ENCODE measurements around the gene CDK6. TPM values are rescaled to one million over a fixed set of nuclear protein-coding genes. Genes with fewer than 3 reads are reported as not detected.

Gene CDK6
- total RNA-seq, 1 donor from 2014 or later: 6.0 TPM

DNA sequence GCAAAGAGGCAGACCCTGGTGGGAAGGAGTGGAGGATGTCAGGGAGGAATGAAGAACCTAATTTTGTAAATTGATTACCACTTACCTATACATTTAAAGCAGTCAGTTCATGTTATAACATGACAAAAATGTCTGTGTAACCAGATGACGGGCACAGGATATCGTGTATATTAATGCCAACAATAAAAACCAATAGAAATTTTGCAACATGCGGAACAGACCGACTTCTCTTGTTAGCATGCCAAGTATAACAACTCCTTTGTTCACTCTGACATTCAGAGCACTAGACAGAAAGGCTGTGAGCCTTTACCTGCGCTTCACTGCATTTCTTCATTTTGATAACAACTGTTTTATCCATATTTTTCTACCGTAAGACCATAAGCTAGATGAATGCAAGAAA, 29.9 kb downstream of the CDK6 start:
- H3F3A ChIP-seq (ENCODE audit: low read depth): no peaks in the 10 kb centered on the region
- peaks cover 8% of the 10 kb centered on the region for H3K4me1 Mint-ChIP-seq
- H3K4me2 ChIP-seq: no peak overlapping the region
- no peak overlapping the region for H3K27ac ChIP-seq
- no peaks in the 10 kb centered on the region for H4K20me1 ChIP-seq (ENCODE audit: low read depth)
- no peaks in the 10 kb centered on the region for H3K9me3 ChIP-seq (ENCODE audit: low read depth)
- no peaks in the 10 kb centered on the region for H3K36me3 ChIP-seq
- H3K9me3 Mint-ChIP-seq: peaks cover 3% of the 10 kb centered on the region
- H3K4me1 ChIP-seq: no peaks in the 10 kb centered on the region
- no peak overlapping the region for H3K4me3 ChIP-seq
- TF ChIP-seq EZH2phosphoT487 (IDR thresholded peaks at IDR 0.05) (no peak), EZH2 (IDR thresholded peaks at IDR 0.05) (no peak), CTCF (IDR thresholded peaks at IDR 0.05) (no peak)
- H3K9ac ChIP-seq: no peak overlapping the region
- no peak overlapping the region for H3K27ac Mint-ChIP-seq
- H2AFZ ChIP-seq (replicated peaks): no peak overlapping the region
- H3K27me3 ChIP-seq: no peaks in the 10 kb centered on the region
- H3K79me2 ChIP-seq (ENCODE audit: low read depth): no peaks in the 10 kb centered on the region
- peaks cover 29% of the 10 kb centered on the region for H3K36me3 Mint-ChIP-seq
- no peak for DNase-seq (ENCODE audit: low spot score)
- H3K27me3 Mint-ChIP-seq (ENCODE audit: insufficient read depth, low read depth): peaks cover 2% of the 10 kb centered on the region
- H3K4me3 Mint-ChIP-seq: no peak overlapping the region

DNA sequence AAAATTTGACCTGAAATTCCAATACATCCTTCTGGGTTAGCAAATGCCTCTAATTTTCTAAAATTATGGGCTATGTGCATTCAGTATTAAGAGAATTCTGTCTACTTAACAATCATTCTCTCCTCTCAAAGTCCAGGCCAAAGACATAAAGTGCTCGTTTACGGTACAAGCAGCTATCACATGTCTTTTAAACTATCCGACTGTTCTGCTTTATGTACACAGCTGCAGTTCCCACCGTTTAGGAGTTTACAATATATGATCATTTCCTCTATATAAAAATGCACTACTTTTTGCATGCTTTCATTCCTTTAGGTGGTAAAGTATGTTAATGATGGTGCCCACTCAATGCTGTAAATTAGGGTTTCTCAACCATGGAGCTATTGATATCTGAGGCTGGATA, 34.0 kb downstream of the CDK6 start:
- Histone ChIP-seq H3K4me1 (no peaks in the 10 kb centered on the region), H3K9me3 (ENCODE audit: low read depth) (no peaks in the 10 kb centered on the region), H3K27ac (no peak overlapping the region), H3K36me3 (no peaks in the 10 kb centered on the region), H3K4me3 (no peak overlapping the region), H3K9ac (no peak overlapping the region), H3K27me3 (no peaks in the 10 kb centered on the region), H3F3A (ENCODE audit: low read depth) (no peaks in the 10 kb centered on the region), H3K79me2 (ENCODE audit: low read depth) (no peaks in the 10 kb centered on the region), H4K20me1 (ENCODE audit: low read depth) (no peaks in the 10 kb centered on the region), H3K4me2 (no peak overlapping the region), H2AFZ (replicated peaks) (no peak overlapping the region)
- H3K9me3 Mint-ChIP-seq: no peaks in the 10 kb centered on the region
- no peak for DNase-seq (ENCODE audit: low spot score)
- peaks cover 24% of the 10 kb centered on the region for H3K36me3 Mint-ChIP-seq
- H3K27me3 Mint-ChIP-seq (ENCODE audit: insufficient read depth, low read depth): peaks cover 2% of the 10 kb centered on the region
- H3K4me3 Mint-ChIP-seq: no peak overlapping the region
- no peaks in the 10 kb centered on the region for H3K4me1 Mint-ChIP-seq
- TF ChIP-seq CTCF (IDR thresholded peaks at IDR 0.05) (no peak), EZH2phosphoT487 (IDR thresholded peaks at IDR 0.05) (no peak), EZH2 (IDR thresholded peaks at IDR 0.05) (no peak)
- H3K27ac Mint-ChIP-seq: no peak overlapping the region

DNA sequence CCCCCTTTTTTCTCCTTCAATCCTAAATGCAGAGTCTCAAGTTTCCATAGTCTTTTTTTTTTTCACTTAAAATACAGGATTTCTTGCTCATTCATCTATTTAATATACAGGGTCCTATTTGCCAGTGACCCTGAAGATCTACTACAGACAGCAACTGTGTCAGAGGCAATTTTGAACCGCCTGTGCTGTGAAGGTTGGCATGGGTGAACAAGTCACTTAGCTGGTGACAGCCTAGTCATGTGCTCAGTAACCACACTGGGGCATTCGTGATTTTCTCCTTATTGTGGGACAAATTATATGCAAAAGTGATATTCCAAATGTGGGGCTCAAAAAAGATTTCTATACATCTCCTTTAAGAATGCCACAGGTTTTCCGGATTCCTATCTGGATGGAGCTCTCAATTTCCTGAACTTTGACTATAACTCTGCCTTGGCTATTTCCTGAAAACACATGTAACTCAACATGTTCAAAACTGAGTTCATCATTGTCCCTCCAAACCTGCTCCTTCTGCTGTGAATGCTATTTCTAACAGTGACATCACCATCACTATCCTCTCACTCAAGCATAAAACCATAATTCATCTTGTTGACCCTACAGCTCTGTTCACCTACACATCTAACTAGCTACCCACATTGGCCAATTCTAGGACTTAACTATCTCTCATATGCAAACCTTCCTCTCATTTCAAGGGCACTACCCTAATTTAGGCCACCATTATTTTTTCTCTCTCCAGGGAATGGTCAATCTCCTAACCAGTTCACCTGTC, 36.7 kb downstream of the CDK6 start:
- no peaks in the 10 kb centered on the region for H3K79me2 ChIP-seq (ENCODE audit: low read depth)
- H3K27ac Mint-ChIP-seq: no peak overlapping the region

More for the DNA sequence above, 36.7 kb downstream of the CDK6 start:
- Histone ChIP-seq H3K4me3 (no peak overlapping the region), H3K27me3 (no peaks in the 10 kb centered on the region), H3K4me1 (peaks cover 11% of the 10 kb centered on the region), H2AFZ (replicated peaks) (no peak overlapping the region), H3K27ac (no peak overlapping the region), H3K36me3 (no peaks in the 10 kb centered on the region), H3K4me2 (no peak overlapping the region), H3F3A (ENCODE audit: low read depth) (no peaks in the 10 kb centered on the region), H4K20me1 (ENCODE audit: low read depth) (no peaks in the 10 kb centered on the region), H3K9me3 (ENCODE audit: low read depth) (no peaks in the 10 kb centered on the region), H3K9ac (no peak overlapping the region)
- peaks cover 13% of the 10 kb centered on the region for H3K36me3 Mint-ChIP-seq
- H3K4me3 Mint-ChIP-seq: no peak overlapping the region
- TF ChIP-seq CTCF (IDR thresholded peaks at IDR 0.05): no peak
- no peak for TF ChIP-seq EZH2phosphoT487 (IDR thresholded peaks at IDR 0.05)
- no peak for TF ChIP-seq EZH2 (IDR thresholded peaks at IDR 0.05)
- H3K4me1 Mint-ChIP-seq: no peaks in the 10 kb centered on the region
- no peak for DNase-seq (ENCODE audit: low spot score)
- peaks cover 2% of the 10 kb centered on the region for H3K27me3 Mint-ChIP-seq (ENCODE audit: insufficient read depth, low read depth)
- H3K9me3 Mint-ChIP-seq: no peaks in the 10 kb centered on the region

All from neural progenitor cell (in vitro differentiated cells).